ENCODE results near the gene STING1. TPM values are rescaled to one million over a fixed set of nuclear protein-coding genes. Genes with fewer than 3 reads are reported as not detected.
"Not testable (repeated sequence)": the region's sequence is repeated elsewhere in the genome, so short reads cannot be mapped to it uniquely, and the experiment has no call there.

STING1 gene
- total RNA-seq, 1 donor from 2014 or later = 59.2 TPM

DNA sequence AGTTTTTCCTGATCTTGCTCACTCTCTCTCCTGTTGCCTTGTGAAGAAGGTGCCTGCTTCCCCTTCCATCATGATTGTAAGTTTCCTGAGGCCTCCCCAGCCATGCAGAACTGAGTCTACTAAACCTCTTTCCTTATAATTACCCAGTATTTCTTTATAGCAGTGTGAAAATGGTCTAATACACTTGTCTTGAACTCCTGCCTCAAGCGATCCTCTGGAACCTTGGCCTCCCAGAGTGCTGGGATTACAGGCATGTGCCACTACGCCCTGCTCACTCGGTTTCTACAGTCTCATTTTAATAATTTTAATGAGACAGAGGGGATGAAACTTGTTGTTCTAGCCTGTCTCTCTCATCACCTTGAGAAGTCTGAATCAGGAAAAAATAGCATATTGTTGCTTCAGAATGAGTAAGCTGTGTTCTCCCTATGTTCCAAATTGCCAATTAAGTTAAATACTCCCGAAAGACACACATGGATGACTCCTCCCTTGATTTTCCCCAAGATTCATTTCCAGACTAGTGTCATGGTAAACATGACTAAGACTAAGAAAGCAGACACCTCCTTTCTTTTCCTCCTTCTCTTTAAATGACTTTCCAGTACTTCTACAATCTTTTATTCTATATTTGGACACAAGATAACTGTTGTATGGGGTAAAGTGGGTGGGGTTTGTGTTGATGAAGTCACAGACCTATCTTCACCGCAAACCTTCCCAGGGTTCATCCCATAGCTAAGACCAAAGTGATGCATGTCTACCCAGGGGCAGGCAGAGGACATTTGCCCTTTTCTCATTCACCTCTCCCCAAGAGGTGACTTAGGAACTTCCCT lies 35.4 kb downstream of the STING1 start:
- H3K27ac Mint-ChIP-seq (ENCODE audit: unreplicated experiment) = peak overlapping the region; percentile 85
- no peak for TF ChIP-seq CTCF (IDR thresholded peaks at IDR 0.05)
- DNase-seq (ENCODE audit: low spot score) = no peak
- no peaks in the 10 kb centered on the region for H3K9me3 Mint-ChIP-seq (ENCODE audit: low read depth)
- H3K36me3 Mint-ChIP-seq (ENCODE audit: low read depth) = no peaks in the 10 kb centered on the region
- H3K4me1 Mint-ChIP-seq (ENCODE audit: low read depth) = peaks cover 41% of the 10 kb centered on the region
- H3K27me3 Mint-ChIP-seq (ENCODE audit: low read depth) = no peaks in the 10 kb centered on the region
- no peak overlapping the region for H3K4me3 Mint-ChIP-seq (ENCODE audit: unreplicated experiment)

DNA sequence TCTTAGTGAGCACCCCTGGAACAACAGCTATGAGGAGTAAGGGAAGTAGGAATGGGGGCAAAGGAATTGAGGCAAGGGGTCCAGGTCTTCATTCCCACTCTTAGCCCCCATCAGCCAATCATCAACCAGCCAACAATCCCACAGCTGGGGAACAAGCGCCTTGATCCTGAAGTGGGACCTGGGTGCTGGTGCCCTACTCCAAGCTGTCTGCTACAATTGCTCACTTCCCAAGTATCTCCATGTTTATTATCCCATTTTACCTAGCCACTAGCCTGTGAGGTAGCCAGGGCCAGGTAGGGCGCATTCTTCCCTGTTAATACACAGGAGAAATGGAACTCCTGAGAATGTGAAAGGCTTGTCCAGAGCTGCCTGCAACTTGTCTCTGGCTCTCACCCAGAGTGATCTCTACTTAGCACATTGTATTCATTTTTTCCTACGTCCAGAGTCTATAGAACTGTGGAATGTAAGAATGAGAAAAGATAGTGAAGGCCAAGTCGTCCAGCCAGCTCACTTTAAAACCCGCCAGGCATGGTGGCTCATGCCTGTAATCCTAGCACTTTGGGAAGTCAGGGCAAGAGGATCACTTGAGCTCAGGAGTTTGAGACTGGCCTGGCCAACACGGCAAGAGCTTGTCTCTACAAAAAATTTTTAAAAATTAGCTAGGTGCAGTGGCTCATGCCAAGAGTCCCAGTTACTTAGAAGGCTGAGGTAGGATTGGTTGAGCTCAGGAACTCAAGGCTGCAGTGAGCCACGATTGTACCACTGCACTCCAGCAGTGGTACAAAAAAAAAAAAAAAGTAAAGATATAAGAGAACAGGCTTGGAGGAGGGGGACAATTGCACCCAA lies 37.0 kb downstream of the STING1 start:
- Mint-ChIP-seq H3K27me3 (ENCODE audit: low read depth) (no peaks in the 10 kb centered on the region), H3K9me3 (ENCODE audit: low read depth) (no peaks in the 10 kb centered on the region), H3K27ac (ENCODE audit: unreplicated experiment) (peak overlapping the region; percentile 85), H3K4me3 (ENCODE audit: unreplicated experiment) (no peak overlapping the region), H3K36me3 (ENCODE audit: low read depth) (no peaks in the 10 kb centered on the region), H3K4me1 (ENCODE audit: low read depth) (peaks cover 41% of the 10 kb centered on the region)
- no peak for TF ChIP-seq CTCF (IDR thresholded peaks at IDR 0.05)
- DNase-seq (ENCODE audit: low spot score) = no peak

DNA sequence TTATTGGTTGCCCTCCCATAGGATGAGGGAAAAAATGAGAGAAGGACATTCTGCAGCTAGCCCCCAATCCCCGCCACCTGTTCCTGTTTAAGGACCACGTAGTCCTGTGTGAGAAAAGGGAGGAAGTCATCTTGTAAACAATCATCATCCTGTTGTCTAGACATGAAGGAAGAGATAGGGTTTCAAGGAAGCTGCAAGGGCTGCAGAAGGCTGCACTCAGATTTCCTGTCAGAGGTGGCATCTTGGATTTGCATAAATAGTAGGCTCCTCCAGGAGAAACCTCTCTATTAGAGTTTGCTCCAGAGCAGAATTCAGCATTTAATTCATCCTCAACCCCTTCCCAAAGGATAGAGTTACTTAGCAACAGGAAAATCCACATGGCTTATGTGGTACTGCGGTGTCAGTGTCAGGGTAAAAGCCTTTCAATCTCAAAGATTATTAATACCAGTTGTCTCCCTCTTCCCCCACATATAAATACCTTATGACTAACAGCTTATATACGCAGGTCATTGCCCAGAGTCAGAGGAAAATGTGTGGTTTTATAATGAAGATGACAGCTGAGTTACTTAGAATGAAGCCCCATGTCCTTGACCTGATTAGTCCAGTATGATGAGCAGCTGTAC lies 38.6 kb downstream of the STING1 start:
- peak overlapping the region; percentile 62 for H3K27ac Mint-ChIP-seq (ENCODE audit: unreplicated experiment)
- H3K27me3 Mint-ChIP-seq (ENCODE audit: low read depth) = no peaks in the 10 kb centered on the region
- no peak for DNase-seq (ENCODE audit: low spot score)

GRCh38 chr5:139440416-139440815 lies 42.1 kb downstream of the STING1 start:
- H3K4me3 Mint-ChIP-seq (ENCODE audit: unreplicated experiment); H3K27ac Mint-ChIP-seq (ENCODE audit: unreplicated experiment); H3K27me3 Mint-ChIP-seq (ENCODE audit: low read depth); H3K9me3 Mint-ChIP-seq (ENCODE audit: low read depth); H3K36me3 Mint-ChIP-seq (ENCODE audit: low read depth); DNase-seq (ENCODE audit: low spot score): not testable (repeated sequence)
- H3K4me1 Mint-ChIP-seq (ENCODE audit: low read depth) = peaks cover 35% of the 10 kb centered on the region

More for the DNA sequence above, 38.6 kb downstream of the STING1 start:
- Mint-ChIP-seq H3K9me3 (ENCODE audit: low read depth) (no peaks in the 10 kb centered on the region), H3K36me3 (ENCODE audit: low read depth) (no peaks in the 10 kb centered on the region), H3K4me3 (ENCODE audit: unreplicated experiment) (no peak overlapping the region), H3K4me1 (ENCODE audit: low read depth) (peaks cover 50% of the 10 kb centered on the region)
- TF ChIP-seq CTCF (IDR thresholded peaks at IDR 0.05) = no peak

DNA sequence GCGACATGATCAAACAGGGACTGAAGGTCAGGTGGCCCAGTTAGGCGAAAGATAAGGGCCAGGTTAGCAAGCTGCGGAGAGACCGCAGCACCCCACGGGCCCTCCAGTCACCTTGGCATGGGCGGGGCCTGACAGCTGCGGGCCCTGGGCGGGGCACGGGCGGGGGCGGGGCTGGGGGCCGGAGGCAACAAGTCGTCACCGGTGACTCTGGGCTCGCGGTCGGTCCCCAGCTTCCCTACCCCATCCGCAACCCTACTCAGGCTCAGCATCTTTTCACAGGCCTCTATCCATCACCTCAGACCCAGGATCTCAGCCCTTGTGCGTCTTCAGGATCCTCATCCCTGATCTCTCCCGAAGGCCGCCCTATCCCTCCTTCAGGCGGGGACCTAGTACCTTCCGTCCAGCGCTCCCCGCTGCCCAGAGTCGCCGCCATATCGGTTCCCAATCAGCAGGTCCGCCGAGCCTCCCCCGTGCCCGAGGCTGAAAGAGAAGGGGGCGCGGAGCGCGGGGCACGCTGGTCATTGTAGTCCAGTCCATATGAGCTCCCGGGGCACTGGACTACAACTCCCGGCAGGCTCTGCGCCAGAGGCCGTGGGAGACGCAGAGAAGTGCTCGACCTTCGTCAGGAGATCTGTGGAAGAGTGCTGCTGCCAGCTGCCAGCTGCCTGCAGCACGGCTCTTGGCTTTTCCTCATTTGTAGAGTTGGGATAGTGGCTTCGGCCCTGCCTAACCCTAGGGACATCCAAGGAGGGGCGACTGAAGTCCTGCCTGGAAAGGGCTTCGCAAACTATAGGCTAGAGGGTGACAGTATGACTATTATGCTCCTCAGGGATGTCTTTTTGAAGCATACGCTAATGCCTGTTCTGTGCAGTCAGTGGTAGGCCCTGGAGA lies 43.3 kb downstream of the STING1 start, which contains the start of gene DNAJC18:
TSS of gene DNAJC18 (minus strand) at position 513 of the 891 bp plus-strand sequence. CDS start at position 433, 80 bp downstream.
- H3K27ac Mint-ChIP-seq (ENCODE audit: unreplicated experiment) = peak within 1 kb of the TSS; percentile 98
- no peak for TF ChIP-seq CTCF (IDR thresholded peaks at IDR 0.05)
- no peaks in the 10 kb centered on the region for H3K9me3 Mint-ChIP-seq (ENCODE audit: low read depth)
- peaks cover 8% of the 10 kb centered on the region for H3K36me3 Mint-ChIP-seq (ENCODE audit: low read depth)
- DNase-seq (ENCODE audit: low spot score) = peak; percentile 96
- H3K27me3 Mint-ChIP-seq (ENCODE audit: low read depth) = no peaks in the 10 kb centered on the region
- peaks cover 25% of the 10 kb centered on the region for H3K4me1 Mint-ChIP-seq (ENCODE audit: low read depth)
- peak within 1 kb of the TSS; percentile 99 for H3K4me3 Mint-ChIP-seq (ENCODE audit: unreplicated experiment)

Measured in chondrocyte (in vitro differentiated cells).